Measurements from ENCODE around the gene RBL1. TPM values are rescaled to one million over a fixed set of nuclear protein-coding genes. Genes with fewer than 3 reads are reported as not detected.

The RBL1 gene, protein sequence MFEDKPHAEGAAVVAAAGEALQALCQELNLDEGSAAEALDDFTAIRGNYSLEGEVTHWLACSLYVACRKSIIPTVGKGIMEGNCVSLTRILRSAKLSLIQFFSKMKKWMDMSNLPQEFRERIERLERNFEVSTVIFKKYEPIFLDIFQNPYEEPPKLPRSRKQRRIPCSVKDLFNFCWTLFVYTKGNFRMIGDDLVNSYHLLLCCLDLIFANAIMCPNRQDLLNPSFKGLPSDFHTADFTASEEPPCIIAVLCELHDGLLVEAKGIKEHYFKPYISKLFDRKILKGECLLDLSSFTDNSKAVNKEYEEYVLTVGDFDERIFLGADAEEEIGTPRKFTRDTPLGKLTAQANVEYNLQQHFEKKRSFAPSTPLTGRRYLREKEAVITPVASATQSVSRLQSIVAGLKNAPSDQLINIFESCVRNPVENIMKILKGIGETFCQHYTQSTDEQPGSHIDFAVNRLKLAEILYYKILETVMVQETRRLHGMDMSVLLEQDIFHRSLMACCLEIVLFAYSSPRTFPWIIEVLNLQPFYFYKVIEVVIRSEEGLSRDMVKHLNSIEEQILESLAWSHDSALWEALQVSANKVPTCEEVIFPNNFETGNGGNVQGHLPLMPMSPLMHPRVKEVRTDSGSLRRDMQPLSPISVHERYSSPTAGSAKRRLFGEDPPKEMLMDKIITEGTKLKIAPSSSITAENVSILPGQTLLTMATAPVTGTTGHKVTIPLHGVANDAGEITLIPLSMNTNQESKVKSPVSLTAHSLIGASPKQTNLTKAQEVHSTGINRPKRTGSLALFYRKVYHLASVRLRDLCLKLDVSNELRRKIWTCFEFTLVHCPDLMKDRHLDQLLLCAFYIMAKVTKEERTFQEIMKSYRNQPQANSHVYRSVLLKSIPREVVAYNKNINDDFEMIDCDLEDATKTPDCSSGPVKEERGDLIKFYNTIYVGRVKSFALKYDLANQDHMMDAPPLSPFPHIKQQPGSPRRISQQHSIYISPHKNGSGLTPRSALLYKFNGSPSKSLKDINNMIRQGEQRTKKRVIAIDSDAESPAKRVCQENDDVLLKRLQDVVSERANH
- total RNA-seq = 10 to 100 TPM in 1 of 2 donors, 1 to 10 TPM in 1; 7.2 to 17.0 TPM

DNA sequence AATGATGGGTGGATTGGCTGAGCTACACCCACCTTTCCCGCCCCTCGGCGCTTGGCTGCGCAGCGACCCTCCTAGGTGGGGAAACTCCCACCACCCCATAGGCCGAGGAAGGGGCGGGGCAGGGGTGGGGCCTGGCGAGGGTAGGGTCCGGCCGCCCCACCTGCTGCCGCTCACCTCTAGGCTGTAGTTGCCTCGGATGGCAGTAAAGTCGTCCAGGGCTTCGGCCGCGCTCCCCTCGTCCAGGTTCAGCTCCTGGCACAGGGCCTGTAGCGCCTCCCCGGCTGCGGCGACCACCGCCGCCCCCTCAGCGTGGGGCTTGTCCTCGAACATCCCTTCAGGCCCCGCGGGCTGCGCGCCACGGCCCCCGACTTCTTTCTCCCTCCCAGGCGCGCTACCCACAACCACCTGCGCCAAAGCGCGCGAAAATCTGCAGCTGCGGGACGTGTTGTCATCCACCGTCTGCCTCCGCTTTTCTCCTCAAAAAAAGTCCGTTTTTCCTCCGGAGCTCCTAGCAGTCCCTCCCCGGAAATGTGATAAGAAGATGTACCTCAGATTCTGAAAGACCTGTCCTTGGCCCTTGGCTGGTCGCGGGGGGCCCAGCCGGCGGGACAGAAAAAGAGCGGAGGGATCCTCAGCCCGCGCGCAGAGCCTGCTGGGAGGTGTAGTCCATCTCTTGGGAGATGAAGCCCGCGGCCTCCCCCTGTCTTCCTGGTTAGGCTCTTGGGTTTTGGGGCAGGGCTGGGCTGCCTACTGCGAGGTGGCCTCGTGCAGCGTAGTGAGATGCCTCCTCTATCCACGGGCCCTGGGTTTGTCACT is at the start of gene RBL1:
Gene RBL1, minus strand, starts transcription at position 399 of the 816 bp plus-strand sequence. Its CDS starts 69 bp downstream, at position 330.

DNA sequence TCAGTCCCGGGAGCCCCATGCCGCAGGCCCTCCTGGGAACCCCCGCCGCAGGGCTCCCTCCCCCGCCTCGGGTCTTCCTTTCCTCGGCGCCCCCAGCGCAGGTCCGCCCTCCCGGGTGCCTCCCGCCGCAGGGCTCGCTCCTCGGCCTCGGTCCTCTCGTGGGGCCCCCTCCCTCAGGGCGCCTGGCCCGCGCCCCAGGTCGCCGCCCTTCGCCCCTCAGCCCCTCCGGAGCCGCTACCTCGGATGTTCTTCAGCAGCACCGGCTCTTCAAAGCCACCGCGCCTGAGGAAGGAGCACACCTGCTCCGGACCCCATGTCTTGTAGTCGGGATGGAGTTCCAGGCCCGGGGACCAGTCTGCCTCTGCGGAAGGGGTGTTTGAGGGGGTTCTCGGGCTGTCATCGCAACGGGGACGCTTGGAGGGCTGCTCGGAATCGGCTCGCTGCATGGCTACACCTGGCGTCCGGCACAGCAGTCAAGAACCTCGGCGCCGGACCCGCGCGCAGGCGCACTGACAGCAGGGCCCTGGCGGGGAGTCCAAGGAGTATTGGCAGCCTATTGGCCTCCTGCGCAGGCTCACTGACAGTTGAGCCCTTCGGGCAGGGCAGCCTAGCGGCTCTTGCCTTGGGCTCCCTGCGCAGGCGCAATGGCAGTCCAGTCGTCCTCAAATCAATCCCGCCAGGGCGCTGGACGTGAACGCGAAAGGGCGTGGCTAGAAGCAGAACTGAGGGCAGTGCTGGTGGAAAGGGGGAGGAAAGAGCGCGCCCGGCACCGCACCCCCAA is 144.4 kb downstream of the RBL1 start, which contains the start of gene SAMHD1:
Gene SAMHD1, minus strand, starts transcription at position 511 of the 781 bp plus-strand sequence. Its CDS starts 65 bp downstream, at position 446.

Small RNA genes within 50 kb of the gene (small RNA-seq; reads per million reads assigned to genes)
- gene RPS3AP3 = 0 reads per million in 2 donors

Other genes starting within 250 kb of the RBL1 start
- gene TLDC2, start 219.9 kb downstream of the RBL1 start, total RNA-seq = not detected
- gene SAMHD1, start 144.3 kb downstream of the RBL1 start, total RNA-seq = 100 to 1,000 TPM in 1 of 2 donors, 10 to 100 TPM in 1; 82.9 to 156 TPM
- gene RPN2, start 83.3 kb upstream of the RBL1 start, total RNA-seq = 100 to 1,000 TPM; 220 to 271 TPM
- 1 to 10 TPM in 1 of 2 donors, under 1 TPM in 1; 0.33 to 1.4 TPM for gene MROH8, start 83.6 kb upstream of the RBL1 start, total RNA-seq
- not detected for gene GHRH, start 165.8 kb upstream of the RBL1 start, total RNA-seq
- 10 to 100 TPM; 16.9 to 18.6 TPM for gene MANBAL, start 193.7 kb upstream of the RBL1 start, total RNA-seq